HEK293 (cell line): ENCODE measurements around the gene MTMR3.

Source experiments
- BCL11A ChIP-seq: fragments of 450-650 bp; formaldehyde crosslinking; IDR thresholded peaks from 2 replicates; pipeline ENCODE4 v1.5.1; 2016; ENCODE audit warnings: low read depth, missing biosample characterization, missing genetic modification characterization
- CTCF ChIP-seq: fragments of 450-650 bp; formaldehyde crosslinking; IDR thresholded peaks from 2 replicates; pipeline ENCODE4 v1.5.1; 2016; ENCODE audit warnings: missing biosample characterization, missing genetic modification characterization
- YY2 ChIP-seq: fragments of 450-650 bp; formaldehyde crosslinking; IDR thresholded peaks from 2 replicates; pipeline ENCODE4 v1.5.1; 2016; ENCODE audit warnings: missing biosample characterization, missing genetic modification characterization
- ZBTB49 ChIP-seq: fragments of 450-650 bp; formaldehyde crosslinking; IDR thresholded peaks from 2 replicates; pipeline ENCODE4 v1.5.1; 2016; ENCODE audit warnings: missing biosample characterization, missing genetic modification characterization, low read depth
- ZNF133 ChIP-seq: fragments of 450-650 bp; formaldehyde crosslinking; IDR thresholded peaks from 2 replicates; pipeline ENCODE4 v1.5.1; 2016; ENCODE audit warnings: missing biosample characterization, missing genetic modification characterization
- ZNF140 ChIP-seq: fragments of 450-650 bp; formaldehyde crosslinking; IDR thresholded peaks from 2 replicates; pipeline ENCODE4 v1.5.1; 2016; ENCODE audit warnings: missing biosample characterization, missing genetic modification characterization
- ZNF146 ChIP-seq: fragments of 450-650 bp; formaldehyde crosslinking; IDR thresholded peaks from 2 replicates; pipeline ENCODE4 v1.5.1; 2016; ENCODE audit warnings: missing biosample characterization, missing genetic modification characterization
- ZNF394 ChIP-seq: fragments of 450-650 bp; formaldehyde crosslinking; IDR thresholded peaks from 2 replicates; pipeline ENCODE4 v1.5.1; 2016; ENCODE audit warnings: missing biosample characterization, missing genetic modification characterization, mild to moderate bottlenecking, moderate library complexity, borderline replicate concordance
- ZNF473 ChIP-seq: fragments of 450-650 bp; formaldehyde crosslinking; IDR thresholded peaks from 2 replicates; pipeline ENCODE4 v1.5.1; 2017; ENCODE audit warnings: missing biosample characterization, missing genetic modification characterization
- ZSCAN16 ChIP-seq: fragments of 450-650 bp; formaldehyde crosslinking; IDR thresholded peaks from 2 replicates; pipeline ENCODE4 v1.5.1; 2016; ENCODE audit warnings: missing biosample characterization, missing genetic modification characterization

GRCh38 chr22:30074994-30075393 is 192.0 kb downstream of the MTMR3 start:
- no peak for TF ChIP-seq ZNF473 (tag by site-specific recombination)
- TF ChIP-seq CTCF (tag by site-specific recombination), result no peak
- TF ChIP-seq ZSCAN16 (tag by site-specific recombination), result no peak
- no peak for TF ChIP-seq ZBTB49
- TF ChIP-seq YY2 (tag by site-specific recombination), result no peak
- no peak for TF ChIP-seq BCL11A (tag by site-specific recombination)
- TF ChIP-seq ZNF140 (tag by site-specific recombination), result no peak
- TF ChIP-seq ZNF133, result no peak
- no peak for TF ChIP-seq ZNF146 (tag by site-specific recombination)
- no peak for TF ChIP-seq ZNF394 (tag by site-specific recombination)
